ENCODE measurements around the gene CXCL9. TPM values are rescaled to one million over a fixed set of nuclear protein-coding genes. Genes with fewer than 3 reads are reported as not detected.

The CXCL9 gene
- total and polyA plus RNA-seq, 10 donors, result 3.4 to 25.5 (median 16.3) TPM

- no peaks in the 10 kb centered on the region for H3K27me3 ChIP-seq (replicated peaks in 1 of 7)
- peaks cover 19 to 64% (median 43%) of the 10 kb centered on the region in 6 donors for H3K4me1 ChIP-seq
- peak overlapping the region; percentile 48 to 84 (median 77) for H3K27ac ChIP-seq
- H3K36me3 ChIP-seq, result no peaks in the 10 kb centered on the region
- intact Hi-C loops (cut with DNase I; ENCODE audit: low total_unique reads), result no loop called here
- peak overlapping the region; percentile 80 to 95 (median 90) for H3K4me3 ChIP-seq
- 0 to 2% (median 1%) methylated on average over 20 of the region's 20 CpGs for WGBS, 5 donors
- no peak for TF ChIP-seq POLR2A (IDR thresholded peaks at IDR 0.05)
- no peak for TF ChIP-seq CTCF (IDR thresholded peaks at IDR 0.05 in 8 of 11, conservative IDR thresholded peaks at IDR 0.05 in 3 of 11)
- no peak for TF ChIP-seq POLR2AphosphoS5 (IDR thresholded peaks at IDR 0.05)
- no peaks in the 10 kb centered on the region for H3K9me3 ChIP-seq
- no peak for DNase-seq
Measured at GRCh38 chr4:75989846-75990528, 17.3 kb downstream of the CXCL9 start.

GRCh38 chr4:75985116-75985515 lies 22.2 kb downstream of the CXCL9 start:
- no peak overlapping the region for H3K27ac ChIP-seq
- peaks cover 0 to 37% (median 14%) of the 10 kb centered on the region in 6 donors for H3K36me3 ChIP-seq
- intact Hi-C loops (cut with DNase I; ENCODE audit: low total_unique reads), result no loop called here
- no peak overlapping the region for H3K4me3 ChIP-seq
- no peak for DNase-seq
- peaks cover 0 to 8% (median 0%) of the 10 kb centered on the region in 8 donors for H3K9me3 ChIP-seq
- H3K27me3 ChIP-seq (replicated peaks in 1 of 7), result no peaks in the 10 kb centered on the region
- WGBS, 5 donors, result 83 to 93% (median 90%) methylated on average over 3 of the region's 3 CpGs
- peaks cover 15 to 55% (median 34%) of the 10 kb centered on the region in 6 donors for H3K4me1 ChIP-seq
- no peak for TF ChIP-seq POLR2AphosphoS5 (IDR thresholded peaks at IDR 0.05)
- TF ChIP-seq CTCF (IDR thresholded peaks at IDR 0.05 in 8 of 11, conservative IDR thresholded peaks at IDR 0.05 in 3 of 11), result no peak
- no peak for TF ChIP-seq POLR2A (IDR thresholded peaks at IDR 0.05)

- Histone ChIP-seq H3K9me3 (peaks cover 0 to 15% (median 4%) of the 10 kb centered on the region in 8 donors), H3K4me1 (peaks cover 0 to 15% (median 2%) of the 10 kb centered on the region in 6 donors), H3K36me3 (peaks cover 7 to 82% (median 47%) of the 10 kb centered on the region in 6 donors), H3K27me3 (replicated peaks in 1 of 7) (no peaks in the 10 kb centered on the region), H3K4me3 (peak overlapping the region in 4 of 8 donors; percentile 6 to 55 (median 18)), H3K27ac (peak overlapping the region in 7 of 8 donors; percentile 56 to 80 (median 64))
- TF ChIP-seq CTCF (IDR thresholded peaks at IDR 0.05 in 8 of 11, conservative IDR thresholded peaks at IDR 0.05 in 3 of 11), result no peak
- peak in 2 of 3 donors; percentile 68 to 78 for TF ChIP-seq POLR2AphosphoS5 (IDR thresholded peaks at IDR 0.05)
- 55 to 86% (median 74%) methylated on average over 4 of the region's 4 CpGs for WGBS, 5 donors
- intact Hi-C loops (cut with DNase I; ENCODE audit: low total_unique reads), result no loop called here
- DNase-seq, result no peak
Measured at GRCh38 chr4:75980576-75980975, 26.7 kb downstream of the CXCL9 start.

GRCh38 chr4:75976177-75976576 lies 31.1 kb downstream of the CXCL9 start:
- Histone ChIP-seq H3K4me1 (peaks cover 0 to 6% (median 0%) of the 10 kb centered on the region in 6 donors), H3K27ac (no peak overlapping the region), H3K9me3 (peaks cover 0 to 7% (median 4%) of the 10 kb centered on the region in 8 donors), H3K4me3 (no peak overlapping the region), H3K27me3 (replicated peaks in 1 of 7) (no peaks in the 10 kb centered on the region), H3K36me3 (peaks cover 12 to 100% (median 84%) of the 10 kb centered on the region in 6 donors)
- TF ChIP-seq POLR2A (IDR thresholded peaks at IDR 0.05), result no peak
- TF ChIP-seq CTCF (IDR thresholded peaks at IDR 0.05 in 8 of 11, conservative IDR thresholded peaks at IDR 0.05 in 3 of 11), result no peak
- TF ChIP-seq POLR2AphosphoS5 (IDR thresholded peaks at IDR 0.05), result no peak
- WGBS, 5 donors, result 94 to 99% (median 99%) methylated on average over 2 of the region's 2 CpGs
- intact Hi-C loops (cut with DNase I; ENCODE audit: low total_unique reads), result no loop called here
- DNase-seq, result no peak
